Mucosa of gallbladder (tissue), 1 donor: ENCODE results near the gene CLEC1A. TPM values are rescaled to one million over a fixed set of nuclear protein-coding genes. Genes with fewer than 3 reads are reported as not detected.
A peak's percentile ranks its signal among the peaks of the same experiment; 100 is the strongest.

Experiments
- DNase-seq: peaks from one replicate; pipeline ENCODE4 v3.0.0-alpha.2; 2020; ENCODE audit warnings: low spot score
- total RNA-seq: library from RNA; stranded (reverse); gene quantifications from one replicate; pipeline ENCODE4 v1.2.1, GENCODE V29; 2021
- donor health status: DM: no; HTN: no; CAD: no.

The CLEC1A gene, protein sequence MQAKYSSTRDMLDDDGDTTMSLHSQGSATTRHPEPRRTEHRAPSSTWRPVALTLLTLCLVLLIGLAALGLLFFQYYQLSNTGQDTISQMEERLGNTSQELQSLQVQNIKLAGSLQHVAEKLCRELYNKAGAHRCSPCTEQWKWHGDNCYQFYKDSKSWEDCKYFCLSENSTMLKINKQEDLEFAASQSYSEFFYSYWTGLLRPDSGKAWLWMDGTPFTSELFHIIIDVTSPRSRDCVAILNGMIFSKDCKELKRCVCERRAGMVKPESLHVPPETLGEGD
- 3.5 TPM for total RNA-seq

DNA sequence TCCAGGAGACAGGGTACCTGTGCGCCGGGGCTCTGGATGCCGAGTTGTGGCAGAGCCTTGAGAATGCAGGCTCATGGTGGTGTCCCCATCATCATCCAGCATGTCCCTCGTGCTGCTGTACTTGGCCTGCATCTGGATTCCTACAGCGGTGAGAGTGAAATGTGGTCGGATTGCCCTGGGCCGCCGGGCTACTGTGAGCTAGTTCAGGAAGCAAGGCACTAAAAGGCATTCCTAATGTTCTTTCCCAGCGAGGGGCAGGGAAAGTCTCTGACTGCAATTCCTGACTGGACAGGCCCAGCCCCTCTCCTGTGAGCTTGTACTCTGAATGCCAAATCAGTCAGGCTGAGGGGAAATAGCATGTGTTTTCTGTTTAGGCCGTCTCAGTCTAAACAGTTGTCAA lies at the start of gene CLEC1A:
Gene CLEC1A (minus strand): TSS at position 195 of the 400 bp plus-strand sequence. CDS start 63 bp downstream, at position 132.
- no peak for DNase-seq

DNA sequence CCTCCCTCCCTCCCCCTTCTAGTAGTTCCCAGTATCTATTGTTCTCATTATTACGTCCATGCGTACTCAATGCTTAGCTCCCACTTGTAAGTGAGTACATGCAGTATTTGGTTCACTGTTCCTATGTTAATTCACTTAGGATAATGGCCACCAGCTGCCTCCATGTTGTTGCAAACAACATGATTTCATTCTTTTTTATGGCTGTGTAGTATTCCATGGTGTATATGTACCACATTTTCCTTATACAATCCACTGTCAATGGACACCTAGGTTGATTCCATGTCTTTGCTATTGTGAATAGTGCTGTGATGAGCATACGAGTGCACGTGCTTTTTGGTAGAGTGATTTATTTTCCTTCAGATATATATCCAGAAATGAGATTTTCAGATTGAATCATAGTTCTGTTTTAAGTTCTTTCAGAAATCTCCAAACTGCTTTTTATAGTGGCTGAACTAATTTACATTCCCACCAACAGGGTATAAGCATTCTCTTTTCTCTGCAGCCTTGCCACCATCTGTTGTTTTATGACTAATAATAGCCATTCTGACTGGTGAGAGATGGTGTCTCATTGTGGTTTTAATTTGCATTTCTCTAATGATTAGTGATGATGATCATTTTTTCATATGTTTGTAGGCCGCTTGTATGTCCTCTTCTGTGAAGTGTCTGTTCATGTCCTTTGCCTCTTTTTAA lies 49.1 kb upstream of the CLEC1A start:
- DNase-seq = no peak

GRCh38 chr12:10142976-10143589 lies 44.3 kb upstream of the CLEC1A start:
- no peak for DNase-seq

DNA sequence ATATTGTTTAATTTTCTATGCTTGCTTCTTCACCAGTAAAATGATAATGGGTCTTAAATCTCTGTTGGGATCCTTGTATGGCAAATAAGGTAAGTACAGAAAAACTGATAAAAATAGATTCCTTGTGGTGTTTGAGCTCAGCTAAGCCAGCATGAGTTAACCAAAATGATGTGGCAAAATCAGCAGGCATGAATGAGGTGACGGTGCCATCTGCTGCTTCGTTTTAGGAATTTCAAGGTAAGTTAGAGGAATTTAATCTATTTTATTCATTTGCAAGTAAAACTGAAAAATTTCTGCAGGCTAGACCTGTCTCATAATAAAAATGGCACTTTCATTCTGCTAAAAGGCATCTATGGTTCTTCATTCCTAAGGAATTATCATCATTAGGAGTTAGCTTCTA lies 41.2 kb upstream of the CLEC1A start:
- peak; percentile 38 for DNase-seq

DNA sequence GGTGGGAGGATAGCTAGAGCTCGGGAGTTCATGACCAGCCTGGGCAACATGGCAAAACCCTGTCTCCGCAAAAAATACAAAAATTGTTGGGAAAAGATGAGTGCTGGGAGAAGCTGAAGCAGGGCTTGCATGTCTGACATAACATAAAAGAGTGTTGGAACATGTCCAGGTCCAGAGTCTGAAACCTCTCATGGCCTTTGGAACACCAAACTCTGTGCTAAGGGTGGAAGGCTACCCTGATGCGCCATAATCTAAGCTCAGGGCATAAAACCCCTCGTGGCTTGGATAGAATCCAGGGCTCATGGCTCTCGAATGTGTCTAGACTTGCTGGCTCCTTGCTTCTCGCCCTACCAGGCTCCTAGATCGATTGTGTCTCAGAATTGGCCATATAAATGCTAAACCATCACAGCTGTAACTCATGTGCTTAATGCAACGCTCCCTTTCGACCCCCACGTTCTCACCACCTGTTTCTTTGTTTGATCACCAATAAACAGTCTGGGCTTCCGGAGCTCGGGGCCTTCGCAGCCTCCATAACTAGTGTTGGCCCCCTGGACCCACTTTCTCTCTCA lies 37.9 kb upstream of the CLEC1A start:
- DNase-seq = no peak

- DNase-seq = no peak
Measured at GRCh38 chr12:10135126-10135525, 36.3 kb upstream of the CLEC1A start.

GRCh38 chr12:10132850-10133370 lies 34.1 kb upstream of the CLEC1A start:
- DNase-seq = no peak

DNA sequence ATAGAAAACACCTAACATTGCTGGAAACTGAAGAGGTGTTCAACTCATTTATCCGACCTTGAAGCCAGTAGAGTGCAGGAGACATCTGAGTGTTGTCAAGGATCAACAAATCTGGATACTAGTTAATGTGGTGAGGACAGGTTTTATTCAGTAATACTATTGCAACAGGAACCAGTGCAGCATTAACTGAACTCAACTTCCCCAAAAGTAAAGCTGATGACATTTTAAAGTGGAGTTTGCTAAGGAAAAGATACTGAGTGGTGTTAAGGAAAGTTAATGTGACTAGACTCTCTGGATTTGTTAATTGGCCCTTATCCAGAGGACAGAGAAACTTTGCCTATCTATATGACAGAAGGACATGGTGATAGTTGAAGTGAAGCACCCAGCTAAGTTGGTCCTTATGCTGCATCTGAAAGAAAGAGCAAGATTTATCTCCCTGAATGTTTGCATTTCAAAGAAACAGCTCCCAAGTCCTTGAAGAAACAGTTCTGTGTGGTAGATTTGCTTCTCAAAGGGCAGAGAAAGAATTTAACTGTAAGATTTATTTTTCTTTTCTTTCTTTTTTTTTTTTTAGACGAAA lies 32.4 kb upstream of the CLEC1A start:
- DNase-seq = no peak

DNA sequence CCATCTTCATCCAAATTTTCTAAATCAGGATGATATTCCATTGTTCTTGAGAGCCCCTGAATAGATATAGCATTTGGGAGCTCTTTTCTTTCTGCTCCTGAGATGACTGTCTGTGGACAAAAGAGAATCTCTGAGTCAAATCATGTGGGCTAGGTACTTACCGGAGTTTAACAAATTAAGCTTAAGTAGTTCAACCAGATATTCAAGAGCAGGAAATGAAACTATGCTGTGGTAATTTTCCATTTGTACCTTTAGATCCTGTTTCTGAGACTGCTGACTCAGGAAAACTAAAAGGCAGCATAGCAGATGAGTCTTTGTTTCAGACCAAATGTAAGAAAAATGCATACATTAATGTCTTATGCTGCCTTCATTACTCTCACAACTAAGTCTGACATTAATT lies 31.3 kb upstream of the CLEC1A start, which contains the start of gene CLEC7A:
Gene CLEC7A (minus strand): TSS at position 158 of the 400 bp plus-strand sequence. CDS start 117 bp downstream, at position 41.
- no peak for DNase-seq

DNA sequence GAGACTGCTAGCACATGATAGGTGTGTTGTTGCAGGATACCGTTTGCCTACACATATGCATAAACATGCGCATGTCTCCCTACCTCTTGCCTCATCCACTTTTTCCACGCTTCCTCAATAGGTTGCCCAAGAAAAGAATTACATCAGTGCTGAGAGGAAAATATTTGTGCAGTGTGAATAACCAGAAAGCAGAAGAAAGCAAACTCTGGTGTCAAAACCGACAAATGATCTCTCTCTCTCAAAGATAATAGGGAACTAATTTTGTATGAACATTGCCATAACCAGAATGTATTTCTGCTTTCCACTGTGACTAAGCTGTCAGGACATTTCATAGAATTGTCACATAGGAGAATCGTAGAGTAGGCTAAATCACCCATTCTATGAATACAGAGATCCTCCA lies 29.9 kb upstream of the CLEC1A start:
- no peak for DNase-seq

DNA sequence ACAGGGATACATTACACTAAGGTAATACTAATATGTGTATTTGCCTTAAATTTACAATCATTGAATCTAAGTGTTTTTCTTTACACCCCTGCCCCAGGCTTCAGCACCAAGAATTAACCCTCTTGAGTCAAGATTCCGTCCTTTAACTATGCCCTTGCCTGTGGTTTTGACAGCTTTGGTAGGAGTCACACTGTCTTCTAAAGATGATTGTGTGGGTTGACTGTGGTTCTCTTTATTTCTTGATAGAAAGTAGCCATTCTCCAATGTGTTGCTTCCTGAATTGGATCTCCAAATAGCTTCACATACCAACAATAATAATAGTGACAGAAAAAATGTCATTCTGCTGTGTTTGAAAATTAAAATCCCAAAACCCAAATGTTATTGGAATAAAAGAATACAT lies 27.6 kb upstream of the CLEC1A start:
- no peak for DNase-seq

- DNase-seq = no peak
Measured at GRCh38 chr12:10122689-10123088, 23.9 kb upstream of the CLEC1A start.

- no peak for DNase-seq
Measured at GRCh38 chr12:10121278-10121677, 22.5 kb upstream of the CLEC1A start.

DNA sequence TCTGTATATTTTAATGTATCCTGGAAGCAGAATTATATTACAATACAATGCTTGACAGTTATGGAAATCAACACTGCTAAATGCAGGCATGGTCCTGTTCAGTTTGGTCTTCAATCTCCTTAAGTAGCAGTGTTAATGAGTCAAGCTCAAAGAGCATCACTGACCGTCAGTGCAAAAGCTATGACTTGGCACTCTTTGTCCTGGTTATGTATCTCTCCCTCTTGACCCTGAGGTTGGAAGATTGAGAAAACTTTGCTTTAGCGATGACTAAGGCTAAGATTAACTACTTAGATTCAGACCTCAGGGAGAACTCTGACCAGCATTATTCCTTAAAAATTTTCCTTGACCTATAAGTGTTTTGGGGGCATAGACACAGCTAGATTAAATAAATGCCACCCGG lies 20.3 kb upstream of the CLEC1A start:
- no peak for DNase-seq

GRCh38 chr12:10115890-10116289 lies 17.1 kb upstream of the CLEC1A start:
- DNase-seq = no peak

- no peak for DNase-seq
Measured at GRCh38 chr12:10115311-10115710, 16.5 kb upstream of the CLEC1A start.

GRCh38 chr12:10113920-10114319 lies 15.1 kb upstream of the CLEC1A start:
- DNase-seq = no peak

- no peak for DNase-seq
Measured at GRCh38 chr12:10113075-10113474, 14.3 kb upstream of the CLEC1A start.

GRCh38 chr12:10111451-10111850 lies 12.7 kb upstream of the CLEC1A start:
- DNase-seq = no peak

DNA sequence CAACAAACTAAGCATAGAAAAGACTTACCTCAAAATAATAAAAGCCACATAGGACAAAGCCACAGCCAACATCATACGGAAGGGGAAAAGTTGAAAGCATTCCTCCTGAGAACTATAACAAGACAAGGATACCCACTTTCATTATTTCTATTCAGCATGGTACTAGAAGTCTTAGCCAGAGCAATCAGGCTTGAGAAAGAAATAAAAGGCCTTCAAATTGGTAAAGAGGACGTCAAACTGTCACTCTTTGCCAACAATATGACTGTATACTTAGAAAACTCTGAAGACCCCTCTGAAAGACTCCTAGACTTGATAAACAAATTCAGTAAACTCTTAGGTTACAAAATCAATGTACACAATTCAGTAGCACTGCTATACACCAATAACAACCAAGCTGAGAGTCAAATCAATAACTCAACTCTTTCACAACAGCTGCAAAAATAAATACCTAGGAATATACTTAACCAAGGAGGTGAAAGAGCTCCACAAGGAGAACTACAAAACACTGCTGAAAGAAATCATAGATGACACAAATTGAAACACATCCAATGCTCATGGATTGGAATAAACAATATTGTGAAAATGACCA lies 11.6 kb upstream of the CLEC1A start:
- DNase-seq = no peak

DNA sequence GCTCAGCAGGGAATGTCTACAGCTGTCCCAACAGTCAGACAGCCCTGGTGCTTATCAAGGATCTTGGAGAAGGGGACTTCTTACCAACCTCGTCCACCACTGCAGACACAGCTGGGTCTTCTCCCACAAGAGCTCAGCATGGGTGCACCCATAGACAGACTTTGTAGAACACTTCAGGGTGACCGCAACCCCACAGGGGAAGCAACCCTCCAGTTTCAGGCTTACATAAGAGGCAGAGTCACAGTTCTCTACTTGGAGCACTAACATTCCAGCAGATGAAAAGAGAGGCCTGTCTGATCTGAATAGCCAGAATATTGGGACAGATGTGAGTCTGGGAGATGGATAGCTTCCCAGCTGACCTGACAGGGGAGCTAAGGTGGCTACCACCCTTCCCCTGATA lies 3.5 kb upstream of the CLEC1A start:
- DNase-seq = no peak
